SU-DHL-6 (cell line): ENCODE results near the gene IRX6.

Experiments used
- EZH2phosphoT487 ChIP-seq: fragments of 200-600 bp; sonication (generic), shearing (Covaris generic); conservative IDR thresholded peaks from 2 replicates; pipeline ENCODE4 v1.6.1; 2018; ENCODE audit warnings: mild to moderate bottlenecking, antibody characterized with exemption, low read length, moderate library complexity, mixed read lengths
- TF ChIP-seq, protein P1 (sequence below): fragments of 200-600 bp; sonication (generic); IDR thresholded peaks from one replicate; pipeline ENCODE4 v1.5.1; 2017; ENCODE audit warnings: antibody characterized with exemption, mild to moderate bottlenecking, low read length, moderate library complexity; ENCODE audit not compliant: insufficient read depth, poor library complexity, severe bottlenecking

DNA sequence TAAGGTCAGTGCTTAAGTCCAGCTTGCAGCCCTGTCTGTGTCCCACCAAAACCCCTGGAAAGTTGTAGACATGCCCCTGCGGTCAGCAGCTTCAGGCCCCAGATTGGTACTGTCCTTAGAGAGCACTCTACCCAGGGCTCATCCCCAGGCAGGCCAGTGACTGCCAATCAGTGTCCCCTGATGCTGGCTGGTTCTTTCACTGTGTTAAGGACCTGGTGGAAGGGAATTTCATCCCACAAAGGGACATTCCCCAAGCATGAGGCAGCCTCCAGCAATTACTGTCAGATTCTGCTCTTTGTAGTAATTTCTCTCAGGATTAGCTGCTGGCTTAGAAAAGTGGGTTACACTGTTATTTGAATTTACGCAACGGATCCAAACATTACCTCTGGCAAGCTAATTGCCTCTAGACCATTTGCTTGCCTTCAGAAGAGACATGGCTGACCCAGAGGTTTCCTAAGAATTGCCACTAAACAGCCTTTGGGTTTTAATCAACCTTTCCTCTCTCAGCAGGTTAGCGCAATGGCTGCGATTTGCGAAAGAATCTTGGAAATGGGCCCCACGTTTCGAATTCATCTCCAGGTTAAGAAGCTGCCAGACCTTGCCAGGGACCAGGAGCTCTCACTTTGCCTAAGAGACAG, 5.9 kb downstream of the IRX6 start:
- TF ChIP-seq, protein P1, sequence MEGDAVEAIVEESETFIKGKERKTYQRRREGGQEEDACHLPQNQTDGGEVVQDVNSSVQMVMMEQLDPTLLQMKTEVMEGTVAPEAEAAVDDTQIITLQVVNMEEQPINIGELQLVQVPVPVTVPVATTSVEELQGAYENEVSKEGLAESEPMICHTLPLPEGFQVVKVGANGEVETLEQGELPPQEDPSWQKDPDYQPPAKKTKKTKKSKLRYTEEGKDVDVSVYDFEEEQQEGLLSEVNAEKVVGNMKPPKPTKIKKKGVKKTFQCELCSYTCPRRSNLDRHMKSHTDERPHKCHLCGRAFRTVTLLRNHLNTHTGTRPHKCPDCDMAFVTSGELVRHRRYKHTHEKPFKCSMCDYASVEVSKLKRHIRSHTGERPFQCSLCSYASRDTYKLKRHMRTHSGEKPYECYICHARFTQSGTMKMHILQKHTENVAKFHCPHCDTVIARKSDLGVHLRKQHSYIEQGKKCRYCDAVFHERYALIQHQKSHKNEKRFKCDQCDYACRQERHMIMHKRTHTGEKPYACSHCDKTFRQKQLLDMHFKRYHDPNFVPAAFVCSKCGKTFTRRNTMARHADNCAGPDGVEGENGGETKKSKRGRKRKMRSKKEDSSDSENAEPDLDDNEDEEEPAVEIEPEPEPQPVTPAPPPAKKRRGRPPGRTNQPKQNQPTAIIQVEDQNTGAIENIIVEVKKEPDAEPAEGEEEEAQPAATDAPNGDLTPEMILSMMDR, result no peak
- TF ChIP-seq EZH2phosphoT487, result no peak
